Measurements from ENCODE around the gene ASCC1.

Gene ASCC1

DNA sequence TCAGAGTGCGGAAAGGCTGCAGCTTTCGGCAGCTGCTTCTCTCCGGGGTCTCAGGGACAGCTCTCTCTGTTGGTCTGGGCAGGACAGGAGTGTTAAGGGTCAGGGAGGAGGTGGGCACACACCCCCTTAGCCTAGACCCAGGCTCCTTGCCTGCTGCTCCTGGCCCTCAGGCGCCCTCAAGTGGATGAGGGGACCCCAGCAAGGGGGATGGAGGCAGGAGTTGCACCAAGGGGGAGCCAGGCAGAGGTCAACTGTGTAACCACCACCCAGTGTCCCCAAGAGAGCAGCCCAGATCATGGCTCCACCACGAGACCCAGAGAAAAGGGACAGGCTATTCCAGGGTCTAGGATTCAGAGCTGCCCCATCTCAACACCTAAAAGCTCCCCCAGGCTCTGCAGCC, 154.6 kb downstream of the ASCC1 start:
- no peaks in the 10 kb centered on the region for H3K36me3 ChIP-seq (ENCODE audit: control insufficient read depth, insufficient read depth, low read length)
- no peak overlapping the region for H3K4me3 ChIP-seq (replicated peaks; ENCODE audit: low read depth, low read length)
- no peak for DNase-seq (ENCODE audit: extremely low read depth, insufficient read length)
- TF ChIP-seq, protein P1, sequence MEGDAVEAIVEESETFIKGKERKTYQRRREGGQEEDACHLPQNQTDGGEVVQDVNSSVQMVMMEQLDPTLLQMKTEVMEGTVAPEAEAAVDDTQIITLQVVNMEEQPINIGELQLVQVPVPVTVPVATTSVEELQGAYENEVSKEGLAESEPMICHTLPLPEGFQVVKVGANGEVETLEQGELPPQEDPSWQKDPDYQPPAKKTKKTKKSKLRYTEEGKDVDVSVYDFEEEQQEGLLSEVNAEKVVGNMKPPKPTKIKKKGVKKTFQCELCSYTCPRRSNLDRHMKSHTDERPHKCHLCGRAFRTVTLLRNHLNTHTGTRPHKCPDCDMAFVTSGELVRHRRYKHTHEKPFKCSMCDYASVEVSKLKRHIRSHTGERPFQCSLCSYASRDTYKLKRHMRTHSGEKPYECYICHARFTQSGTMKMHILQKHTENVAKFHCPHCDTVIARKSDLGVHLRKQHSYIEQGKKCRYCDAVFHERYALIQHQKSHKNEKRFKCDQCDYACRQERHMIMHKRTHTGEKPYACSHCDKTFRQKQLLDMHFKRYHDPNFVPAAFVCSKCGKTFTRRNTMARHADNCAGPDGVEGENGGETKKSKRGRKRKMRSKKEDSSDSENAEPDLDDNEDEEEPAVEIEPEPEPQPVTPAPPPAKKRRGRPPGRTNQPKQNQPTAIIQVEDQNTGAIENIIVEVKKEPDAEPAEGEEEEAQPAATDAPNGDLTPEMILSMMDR (IDR thresholded peaks at IDR 0.05; ENCODE audit: insufficient read depth, low read length, poor library complexity, severe bottlenecking) = peak; percentile 57
- H3K27me3 ChIP-seq (replicated peaks; ENCODE audit: control insufficient read depth, insufficient read depth, low read length) = no peaks in the 10 kb centered on the region

DNA sequence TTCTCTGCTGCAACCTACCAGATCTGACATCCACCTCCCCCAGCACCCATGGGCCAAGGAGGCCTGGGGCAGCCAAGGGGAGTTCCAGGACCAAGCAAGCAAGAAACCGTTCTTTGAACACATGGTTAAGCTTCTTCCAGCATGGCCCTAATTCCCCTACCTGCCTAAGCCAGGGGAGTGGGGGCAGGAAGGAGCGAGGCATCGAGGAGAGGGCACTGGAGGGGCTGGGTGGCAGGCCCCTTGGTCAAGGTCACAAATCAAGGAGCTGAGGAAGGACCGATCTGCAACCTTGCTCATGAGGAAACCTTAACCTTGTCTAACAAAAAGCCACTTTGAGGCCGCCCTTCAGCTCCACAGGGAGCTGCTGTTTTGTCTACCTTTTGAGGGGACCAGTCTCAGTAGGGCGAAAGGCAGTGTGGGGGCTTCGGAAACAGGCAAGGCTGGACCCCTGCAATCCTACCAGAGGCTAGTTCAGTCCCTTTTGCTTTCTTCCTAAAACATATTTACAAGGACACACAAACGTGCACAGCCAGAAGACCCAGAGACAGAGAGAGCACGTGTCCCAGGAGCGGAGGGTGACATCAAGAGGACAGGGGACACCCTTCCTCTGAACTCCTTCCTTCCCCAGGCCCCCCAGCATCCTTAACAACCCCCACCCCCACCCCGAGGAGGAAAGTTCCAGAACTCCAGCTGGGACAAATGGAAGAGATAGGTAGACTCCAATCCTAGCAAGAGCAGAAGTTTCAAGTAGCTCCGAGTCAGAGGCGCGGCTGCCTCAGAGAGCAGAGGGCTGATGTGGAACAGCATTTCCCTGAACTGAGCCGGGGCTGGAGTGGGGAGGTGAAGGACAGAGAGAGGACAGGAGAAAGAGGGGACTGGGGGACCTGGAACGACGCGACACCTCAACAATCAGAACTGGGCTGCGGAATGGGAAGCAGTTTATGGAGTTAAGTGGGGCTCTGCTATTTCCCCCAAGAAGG, 155.9 kb downstream of the ASCC1 start:
- TF ChIP-seq, protein P1 (IDR thresholded peaks at IDR 0.05; ENCODE audit: insufficient read depth, low read length, poor library complexity, severe bottlenecking) = no peak
- Histone ChIP-seq H3K4me3 (replicated peaks; ENCODE audit: low read depth, low read length) (no peak overlapping the region), H3K27me3 (replicated peaks; ENCODE audit: control insufficient read depth, insufficient read depth, low read length) (no peaks in the 10 kb centered on the region), H3K36me3 (ENCODE audit: control insufficient read depth, insufficient read depth, low read length) (no peaks in the 10 kb centered on the region)
- no peak for DNase-seq (ENCODE audit: extremely low read depth, insufficient read length)

DNA sequence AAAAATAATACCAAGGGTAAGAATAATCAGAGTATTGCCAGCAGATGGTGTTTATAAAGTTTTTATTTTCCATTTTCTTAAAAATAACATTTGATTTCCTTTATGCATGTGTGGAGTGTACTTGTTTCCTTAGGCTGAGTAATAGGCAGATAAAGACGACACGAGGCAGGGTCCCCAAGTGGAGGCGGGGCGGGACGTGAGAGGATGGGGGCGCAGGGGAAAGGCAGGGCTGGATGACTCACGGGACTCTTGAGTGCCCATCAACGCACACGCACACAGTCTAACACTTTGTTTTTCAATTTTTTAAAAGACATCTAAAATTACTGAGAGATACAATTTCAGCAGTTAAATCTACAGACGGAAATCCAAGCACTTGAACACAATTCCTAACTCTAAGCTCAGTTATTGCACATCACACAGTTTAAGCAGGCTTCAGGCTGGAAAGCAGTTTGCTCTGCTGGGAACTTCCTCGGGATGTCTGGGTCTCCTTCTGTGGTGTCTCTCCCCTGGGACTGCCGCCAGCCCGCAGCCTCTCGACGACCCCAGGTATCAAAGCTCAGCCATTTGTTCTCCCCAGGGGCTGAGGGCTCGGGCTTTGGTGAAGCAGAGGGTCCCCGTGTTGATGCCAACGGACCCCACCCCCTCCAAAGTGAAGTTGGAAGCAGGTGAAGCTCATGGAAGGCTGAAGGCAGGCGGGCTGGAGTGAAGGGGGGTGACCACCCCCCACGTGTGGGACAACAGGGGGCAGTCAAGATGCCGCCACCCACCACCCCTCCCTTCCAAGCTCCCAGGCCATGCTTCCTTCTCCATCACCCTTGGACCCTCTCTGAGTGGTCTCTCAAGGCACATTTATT, 156.9 kb downstream of the ASCC1 start:
- Histone ChIP-seq H3K27me3 (replicated peaks; ENCODE audit: control insufficient read depth, insufficient read depth, low read length) (no peaks in the 10 kb centered on the region), H3K36me3 (ENCODE audit: control insufficient read depth, insufficient read depth, low read length) (no peaks in the 10 kb centered on the region), H3K4me3 (replicated peaks; ENCODE audit: low read depth, low read length) (no peak overlapping the region)
- TF ChIP-seq, protein P1 (IDR thresholded peaks at IDR 0.05; ENCODE audit: insufficient read depth, low read length, poor library complexity, severe bottlenecking) = no peak
- no peak for DNase-seq (ENCODE audit: extremely low read depth, insufficient read length)

DNA sequence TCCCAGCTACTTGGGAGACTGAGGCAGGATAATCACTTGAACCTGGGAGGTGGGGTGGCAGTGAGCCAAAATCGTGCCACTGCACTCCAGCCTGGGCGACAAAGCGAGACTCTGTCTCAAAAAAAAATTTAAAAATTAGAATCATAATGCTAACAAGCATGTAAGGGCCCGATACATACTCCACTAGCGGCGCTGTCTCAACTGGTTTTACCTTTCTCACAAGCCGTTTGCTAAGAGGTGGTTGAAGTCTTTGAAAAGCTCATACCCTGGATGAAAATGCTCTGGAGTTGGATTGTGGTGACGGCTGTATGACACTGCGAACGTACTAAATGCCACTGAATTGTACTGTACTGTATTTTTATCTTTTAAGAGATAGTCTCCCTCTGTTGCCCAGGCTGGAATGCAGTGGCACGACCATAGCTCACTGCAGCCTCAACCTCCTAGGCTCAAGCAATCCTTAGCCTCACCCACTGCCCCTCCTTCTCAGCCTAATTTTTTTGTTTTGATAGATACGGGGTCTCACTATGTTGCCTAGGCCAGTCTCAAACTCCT, 157.7 kb downstream of the ASCC1 start:
- TF ChIP-seq, protein P1 (IDR thresholded peaks at IDR 0.05; ENCODE audit: insufficient read depth, low read length, poor library complexity, severe bottlenecking) = no peak
- Histone ChIP-seq H3K36me3 (ENCODE audit: control insufficient read depth, insufficient read depth, low read length) (no peaks in the 10 kb centered on the region), H3K4me3 (replicated peaks; ENCODE audit: low read depth, low read length) (no peak overlapping the region), H3K27me3 (replicated peaks; ENCODE audit: control insufficient read depth, insufficient read depth, low read length) (no peaks in the 10 kb centered on the region)
- no peak for DNase-seq (ENCODE audit: extremely low read depth, insufficient read length)

DNA sequence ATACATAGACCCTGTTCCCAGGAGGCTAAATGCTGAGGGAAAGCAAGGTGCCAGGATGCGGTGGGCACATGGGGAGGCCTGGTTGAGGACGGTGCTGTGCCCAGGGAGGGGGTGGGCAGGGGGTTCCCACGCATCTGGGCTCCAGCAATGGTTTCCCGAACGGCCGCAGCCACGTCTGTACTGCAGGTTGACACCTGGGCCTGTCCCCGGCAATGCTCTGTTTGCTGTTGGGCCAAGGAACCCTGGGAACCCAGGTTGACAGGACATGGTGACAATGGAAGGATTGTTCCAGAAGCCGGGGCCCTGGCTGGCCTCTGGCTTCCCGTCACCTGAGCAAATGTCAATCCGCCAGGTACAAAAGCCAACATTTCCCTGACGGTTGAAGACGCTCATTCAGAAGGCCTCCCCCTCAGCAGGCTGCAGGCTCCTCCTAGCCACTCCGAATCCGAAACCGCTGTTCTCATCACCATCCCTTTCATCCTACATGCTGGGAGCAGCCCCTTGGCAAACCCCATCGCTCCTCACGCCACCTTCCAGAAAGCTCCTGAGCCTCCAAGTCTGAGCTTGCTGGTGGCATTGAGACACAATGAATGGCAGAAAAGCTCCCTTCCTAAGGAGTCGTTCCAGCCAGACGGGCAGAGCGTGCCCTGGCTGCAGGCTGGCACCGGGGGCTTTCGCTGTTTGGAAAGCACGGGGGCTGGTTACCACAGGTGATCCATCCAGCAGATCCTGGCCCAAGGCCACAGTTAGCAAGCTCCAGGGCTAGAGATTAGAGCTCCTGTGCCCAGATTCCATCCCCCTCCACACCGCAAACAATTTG, 158.9 kb downstream of the ASCC1 start:
- TF ChIP-seq, protein P1 (IDR thresholded peaks at IDR 0.05; ENCODE audit: insufficient read depth, low read length, poor library complexity, severe bottlenecking) = no peak
- Histone ChIP-seq H3K27me3 (replicated peaks; ENCODE audit: control insufficient read depth, insufficient read depth, low read length) (no peaks in the 10 kb centered on the region), H3K4me3 (replicated peaks; ENCODE audit: low read depth, low read length) (no peak overlapping the region), H3K36me3 (ENCODE audit: control insufficient read depth, insufficient read depth, low read length) (no peaks in the 10 kb centered on the region)
- no peak for DNase-seq (ENCODE audit: extremely low read depth, insufficient read length)
